MCF 10A (cell line): Measurements from ENCODE around the gene PTP4A1. TPM values are rescaled to one million over a fixed set of nuclear protein-coding genes. Genes with fewer than 3 reads are reported as not detected.

Experiments used
- BruUV-seq: library from RNA; stranded (reverse); fragments of 400-500 nt; replicated peaks from 2 replicates; lab custom pipeline; 2021; lab: Mats Ljungman, UMichigan
- CTCF ChIA-PET: fragments of 300-600 bp; sonication (Branson Sonifier 250); formaldehyde crosslinking; extraction: SDS; loops from one replicate; lab custom pipeline; 2021; ENCODE audit warnings: antibody characterized with exemption, inconsistent platforms; lab: Yijun Ruan, JAX
- POLR2A ChIA-PET: fragments of 300-600, 350-650 bp; sonication (Branson Sonifier 250); formaldehyde crosslinking; extraction: SDS; loops from one replicate; lab custom pipeline; 2020; ENCODE audit warnings: antibody characterized with exemption, inconsistent platforms; lab: Yijun Ruan, JAX
- DNase-seq: peaks from one replicate; pipeline ENCODE4 v3.0.0-alpha.2; 2018; ENCODE audit not compliant: unreplicated experiment
- H3K27ac Mint-ChIP-seq: one replicate; pipeline ENCODE4 v1.8.0; 2022; ENCODE audit warnings: mild to moderate bottlenecking, low read depth, mixed read lengths; ENCODE audit not compliant: unreplicated experiment
- H3K27me3 Mint-ChIP-seq: one replicate; pipeline ENCODE4 v1.8.0; 2022; ENCODE audit warnings: mixed read lengths; ENCODE audit not compliant: insufficient read depth, unreplicated experiment
- H3K36me3 Mint-ChIP-seq: one replicate; pipeline ENCODE4 v1.8.0; 2022; ENCODE audit warnings: mild to moderate bottlenecking, moderate library complexity, mixed read lengths; ENCODE audit not compliant: insufficient read depth, unreplicated experiment
- H3K4me1 Mint-ChIP-seq: one replicate; pipeline ENCODE4 v1.8.0; 2022; ENCODE audit warnings: mixed read lengths; ENCODE audit not compliant: insufficient read depth, unreplicated experiment
- H3K4me3 Mint-ChIP-seq: one replicate; pipeline ENCODE4 v1.8.0; 2022; ENCODE audit warnings: mild to moderate bottlenecking, moderate library complexity, mixed read lengths; ENCODE audit not compliant: unreplicated experiment
- H3K9me3 Mint-ChIP-seq: one replicate; pipeline ENCODE4 v1.8.0; 2022; ENCODE audit warnings: mixed read lengths; ENCODE audit not compliant: unreplicated experiment
- CTCF ChIP-seq: fragments of 200-600 bp; IDR thresholded peaks from one replicate; pipeline ENCODE4 v1.8.0; 2022; ENCODE audit warnings: antibody characterized with exemption, mild to moderate bottlenecking; ENCODE audit not compliant: unreplicated experiment
- intact Hi-C: fragments of 100-400 bp; cut with micrococcal nuclease; formaldehyde crosslinking; loops from 2 replicates; pipeline ENCODE4 v1.14.1; 2022
- total RNA-seq: library from RNA; stranded (reverse); gene quantifications from 2 replicates; pipeline ENCODE4 v1.2.3, GENCODE V29; 2022

Gene PTP4A1
- total RNA-seq, 1 experiment from 2014 or later: 382 TPM

GRCh38 chr6:63589952-63590411 is 17.7 kb downstream of the PTP4A1 start:
- Mint-ChIP-seq H3K27ac (no peak overlapping the region), H3K4me1 (no peaks in the 10 kb centered on the region), H3K4me3 (no peak overlapping the region), H3K27me3 (no peaks in the 10 kb centered on the region), H3K36me3 (peaks cover 6% of the 10 kb centered on the region), H3K9me3 (no peaks in the 10 kb centered on the region)
- POLR2A ChIA-PET: no interaction called here
- intact Hi-C loops: no loop called here
- BruUV-seq: no TSS peak
- no peak for TF ChIP-seq CTCF
- no peak for DNase-seq
- CTCF ChIA-PET: no interaction called here

DNA sequence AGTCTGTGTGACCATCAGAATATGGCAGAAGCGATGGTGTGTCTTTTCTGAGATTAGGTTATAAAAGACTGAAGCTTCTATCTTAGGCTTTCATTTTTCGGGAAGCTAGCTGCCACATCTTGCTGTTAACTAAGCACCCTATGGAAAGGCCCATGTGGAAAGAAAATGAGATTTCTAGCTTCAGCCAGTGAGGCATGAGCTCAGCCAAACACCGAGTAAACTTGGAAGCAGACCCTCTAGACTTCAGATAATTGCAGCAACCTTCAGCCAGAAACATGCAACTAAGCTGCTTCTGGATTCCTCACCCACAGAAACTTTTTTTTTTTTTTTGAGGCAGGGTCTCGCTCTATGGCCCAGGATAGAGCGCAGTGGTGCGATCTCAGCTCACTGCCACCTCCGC is 20.6 kb downstream of the PTP4A1 start:
- Mint-ChIP-seq H3K27ac (no peak overlapping the region), H3K4me1 (peaks cover 2% of the 10 kb centered on the region), H3K27me3 (no peaks in the 10 kb centered on the region), H3K9me3 (no peaks in the 10 kb centered on the region), H3K36me3 (no peaks in the 10 kb centered on the region), H3K4me3 (no peak overlapping the region)
- ChIA-PET CTCF (interaction anchor here (0.6 to 1.7 kb wide), 3 partner anchors 160 to 240 kb away, joined by 3 to 8 read pairs (median 4); no protein-coding TSS in a partner anchor), POLR2A (interaction anchor here (0.6 to 1.2 kb wide), 2 partner anchors 19 to 197 kb away, joined by 3 to 4 read pairs; no protein-coding TSS in a partner anchor)
- TF ChIP-seq CTCF: no peak
- no peak for DNase-seq
- intact Hi-C loops: no loop called here
- BruUV-seq: no TSS peak

GRCh38 chr6:63597141-63598048 is 25.1 kb downstream of the PTP4A1 start:
- no peak for TF ChIP-seq CTCF
- no TSS peak for BruUV-seq
- POLR2A ChIA-PET: interaction anchor here (0.6 to 5.8 kb wide), 18 partner anchors 9 to 248 kb away, joined by 3 to 50 read pairs (median 4); partner anchors contain the start of gene PHF3
- CTCF ChIA-PET: interaction anchor here (0.6 to 6.4 kb wide), 36 partner anchors 10 to 245 kb away, joined by 3 to 61 read pairs (median 6); partner anchors contain the start of gene PHF3
- intact Hi-C loops: loop anchor here (1.0 to 5.0 kb wide), 4 partner anchors 40 to 245 kb away; partner anchors contain the start of gene PHF3
- Mint-ChIP-seq H3K4me3 (peak overlapping the region; percentile 72), H3K27me3 (no peaks in the 10 kb centered on the region), H3K9me3 (no peaks in the 10 kb centered on the region), H3K36me3 (no peaks in the 10 kb centered on the region), H3K4me1 (peaks cover 7% of the 10 kb centered on the region), H3K27ac (peak overlapping the region; percentile 4)
- DNase-seq: no peak
